ENCODE results near the gene HOXC6.
"Not testable (repeated sequence)": the region's sequence is repeated elsewhere in the genome, so short reads cannot be mapped to it uniquely, and the experiment has no call there.

HOXC6 gene

DNA sequence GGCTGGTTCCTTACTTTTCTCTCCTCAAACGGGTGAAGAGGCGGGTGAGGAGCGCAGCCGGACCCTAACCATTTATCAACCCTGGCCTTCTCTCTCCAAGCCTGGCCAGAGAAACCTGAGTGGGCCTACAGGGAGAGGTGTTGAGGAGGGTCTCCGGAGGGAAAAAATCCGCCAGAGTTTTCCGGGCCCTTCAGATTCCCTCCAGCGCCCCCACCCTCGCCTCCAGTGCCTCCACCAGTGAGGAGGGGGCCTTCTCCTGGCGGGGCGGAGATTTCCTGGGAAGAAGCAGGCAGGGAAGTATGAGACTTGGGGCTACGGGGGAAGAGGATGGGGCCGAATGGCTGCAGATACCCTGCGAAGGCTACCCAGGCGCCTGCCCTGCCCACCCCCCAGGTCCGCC, 3.2 kb downstream of the HOXC6 start:
- no peak for DNase-seq

GRCh38 chr12:54032086-54032619, 3.9 kb downstream of the HOXC6 start:
- no peak for DNase-seq

GRCh38 chr12:54032627-54033100, 4.4 kb downstream of the HOXC6 start, which contains the start of gene HOXC5:
Gene HOXC5 (plus strand): TSS chr12:54033050. CDS start chr12:54033123, 73 bp downstream.
- peak; percentile 69 for DNase-seq

DNA sequence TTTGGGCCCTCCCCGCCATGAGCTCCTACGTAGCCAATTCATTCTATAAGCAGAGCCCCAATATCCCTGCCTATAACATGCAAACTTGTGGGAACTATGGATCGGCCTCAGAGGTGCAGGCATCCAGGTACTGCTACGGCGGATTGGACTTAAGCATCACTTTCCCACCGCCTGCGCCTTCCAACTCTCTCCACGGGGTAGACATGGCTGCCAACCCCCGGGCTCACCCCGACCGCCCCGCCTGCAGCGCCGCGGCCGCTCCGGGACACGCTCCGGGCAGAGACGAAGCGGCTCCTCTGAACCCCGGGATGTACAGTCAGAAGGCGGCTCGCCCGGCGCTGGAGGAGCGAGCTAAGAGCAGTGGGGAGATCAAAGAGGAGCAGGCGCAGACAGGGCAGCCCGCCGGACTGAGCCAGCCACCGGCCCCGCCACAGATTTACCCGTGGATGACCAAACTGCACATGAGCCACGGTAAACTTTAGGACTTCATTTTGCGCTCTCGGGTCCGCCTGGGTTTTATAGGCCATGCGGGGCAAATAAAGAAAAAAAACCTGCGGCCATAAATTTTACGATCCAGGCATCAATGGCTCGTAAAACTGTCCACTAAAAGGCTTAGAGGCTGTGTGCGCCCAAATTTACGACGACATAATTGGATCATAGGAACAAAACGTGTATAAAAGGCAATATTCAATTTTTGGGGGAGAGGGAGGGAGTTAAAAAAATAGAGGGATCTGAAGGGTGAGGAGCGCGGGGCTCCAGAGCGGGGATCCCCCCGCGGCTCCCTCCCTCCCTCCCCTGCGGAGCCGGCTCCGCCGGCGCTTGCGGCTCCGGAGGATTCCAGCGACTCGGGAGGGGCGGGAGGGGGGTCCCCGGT, 5.1 kb downstream of the HOXC6 start:
- peak; percentile 7 for DNase-seq

- no peak for DNase-seq
Measured at GRCh38 chr12:54033980-54034784, 5.9 kb downstream of the HOXC6 start.

DNA sequence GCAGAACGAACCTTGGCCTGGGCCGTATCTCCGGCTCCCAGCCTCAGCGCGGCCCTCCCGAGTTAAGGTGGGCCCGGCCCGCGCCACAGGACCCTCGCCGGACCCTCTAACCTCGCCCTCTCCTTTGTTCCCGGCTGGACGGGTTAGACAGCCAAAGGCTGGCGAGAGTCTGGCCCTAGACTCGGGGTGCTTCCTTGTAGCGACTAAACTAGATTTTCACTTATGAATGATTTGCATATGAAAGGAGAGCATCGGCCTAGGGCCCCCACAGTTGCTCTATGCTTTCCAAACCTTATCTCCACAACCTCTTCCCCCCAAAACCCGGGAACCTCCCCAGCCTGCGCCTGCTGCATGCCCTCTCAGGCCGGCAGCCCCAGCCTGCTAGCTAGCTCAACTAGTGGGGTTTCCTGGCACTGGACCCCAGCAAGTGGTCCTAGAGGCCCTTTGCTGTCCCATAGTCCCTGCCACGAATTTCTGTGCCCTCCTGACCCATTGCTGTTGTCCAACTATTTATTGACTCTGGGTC, 6.6 kb downstream of the HOXC6 start:
- DNase-seq = no peak

DNA sequence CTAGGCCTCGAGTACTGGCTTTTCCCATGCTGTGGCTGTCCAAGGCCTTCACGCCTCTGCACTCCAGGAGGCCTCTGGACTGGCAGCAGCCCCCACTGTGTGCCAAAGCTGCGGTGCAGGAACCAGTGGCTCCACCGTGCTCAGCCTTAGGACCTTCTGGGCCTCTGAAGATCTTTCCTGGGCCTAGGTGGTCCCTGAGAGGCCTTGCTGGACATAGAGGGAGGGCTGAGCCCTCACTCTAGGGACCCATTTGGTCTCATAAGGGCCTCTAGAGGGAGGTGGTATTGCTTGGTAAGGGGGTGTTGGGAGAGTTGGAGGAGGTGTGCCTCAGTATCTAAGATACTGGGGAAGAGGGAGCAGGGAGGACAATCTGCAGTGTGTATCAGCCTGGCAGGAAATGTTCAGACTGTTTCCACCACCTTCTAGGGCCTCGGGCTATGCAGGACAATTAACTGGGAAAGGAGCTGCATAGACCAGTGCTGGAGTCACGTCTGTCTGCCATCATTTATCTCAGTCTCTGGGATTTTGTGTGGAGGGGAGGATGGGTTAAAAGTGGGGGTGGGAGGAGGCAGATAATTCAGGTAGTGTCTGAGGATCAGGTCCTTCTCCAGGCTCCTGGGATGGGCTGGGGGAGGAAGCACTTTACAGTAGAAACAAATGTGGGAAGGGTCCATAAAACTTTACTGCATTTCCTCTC, 7.5 kb downstream of the HOXC6 start:
- no peak for DNase-seq

GRCh38 chr12:54036620-54037359, 8.6 kb downstream of the HOXC6 start:
- no peak for DNase-seq

DNA sequence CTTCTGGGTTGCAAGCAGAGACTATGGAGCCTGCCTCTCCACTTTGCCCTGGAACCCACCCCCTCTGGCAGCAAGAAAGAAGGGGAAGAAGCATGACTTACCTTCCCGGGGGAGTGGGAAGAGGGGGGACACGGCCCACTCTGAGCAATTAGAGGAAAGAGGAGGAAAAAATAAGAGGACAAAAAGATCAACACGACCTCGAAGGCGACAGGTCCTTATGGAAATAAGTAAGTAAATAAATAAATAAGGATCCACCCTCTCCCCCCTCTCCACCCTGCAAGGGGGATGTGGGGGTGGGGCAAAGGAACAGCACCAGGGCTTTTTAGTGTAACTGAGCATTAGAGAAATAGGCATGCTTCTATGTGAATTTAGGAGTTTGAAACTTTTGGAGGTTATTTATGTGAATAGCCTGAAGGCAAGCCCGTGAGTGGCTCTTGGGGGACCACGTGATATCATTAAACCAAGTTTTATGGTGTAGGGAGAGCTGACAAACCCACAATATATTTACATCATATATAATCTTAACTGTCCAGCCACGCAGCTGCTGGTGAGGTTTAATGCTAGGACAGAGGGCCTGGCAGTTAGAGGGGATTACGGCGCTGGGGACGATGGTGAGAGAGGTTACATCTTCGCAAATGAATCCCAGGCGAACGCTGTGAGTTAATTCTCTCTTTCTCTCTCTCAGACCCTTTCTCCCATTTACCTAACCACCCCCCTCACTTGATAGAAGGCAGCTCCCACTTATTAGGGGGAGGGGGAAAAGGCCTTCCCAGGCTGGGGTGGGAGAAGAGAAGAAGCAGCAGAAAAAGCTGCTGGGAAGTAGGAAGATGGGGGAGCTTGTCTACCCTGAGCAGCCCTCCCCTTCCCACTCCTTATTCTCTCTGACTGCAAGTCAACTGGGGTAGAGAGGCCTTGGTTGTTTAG, 9.4 kb downstream of the HOXC6 start:
- DNase-seq = no peak

GRCh38 chr12:54038284-54038870, 10.1 kb downstream of the HOXC6 start:
- DNase-seq = no peak

GRCh38 chr12:54038871-54039414, 10.7 kb downstream of the HOXC6 start:
- DNase-seq = no peak

GRCh38 chr12:54039417-54040147, 11.3 kb downstream of the HOXC6 start:
- no peak for DNase-seq

GRCh38 chr12:54040148-54040494, 11.9 kb downstream of the HOXC6 start:
- no peak for DNase-seq

DNA sequence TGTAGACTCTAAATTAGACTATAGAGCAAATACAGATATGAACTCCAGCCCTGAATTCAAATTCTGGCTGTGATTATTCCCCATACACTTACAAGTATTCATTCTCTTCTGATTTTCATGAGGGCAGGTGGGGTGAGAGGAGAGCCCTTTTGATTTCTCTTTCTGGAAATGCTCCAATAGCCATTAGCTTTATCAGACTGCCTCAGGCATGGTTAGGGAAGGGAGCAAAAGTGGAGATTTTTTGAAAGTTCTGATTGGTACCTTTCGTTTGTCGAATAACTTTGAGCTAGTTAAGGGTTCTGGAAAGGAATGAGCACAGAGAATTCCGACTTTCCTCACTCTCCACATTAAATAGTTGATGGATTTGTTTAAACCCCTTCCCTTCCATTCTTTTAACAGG, 12.4 kb downstream of the HOXC6 start:
- no peak for DNase-seq

- DNase-seq = no peak
Measured at GRCh38 chr12:54041097-54041690, 13.0 kb downstream of the HOXC6 start.

- not testable (repeated sequence) for DNase-seq
Measured at GRCh38 chr12:54042033-54042432, 13.8 kb downstream of the HOXC6 start.

DNA sequence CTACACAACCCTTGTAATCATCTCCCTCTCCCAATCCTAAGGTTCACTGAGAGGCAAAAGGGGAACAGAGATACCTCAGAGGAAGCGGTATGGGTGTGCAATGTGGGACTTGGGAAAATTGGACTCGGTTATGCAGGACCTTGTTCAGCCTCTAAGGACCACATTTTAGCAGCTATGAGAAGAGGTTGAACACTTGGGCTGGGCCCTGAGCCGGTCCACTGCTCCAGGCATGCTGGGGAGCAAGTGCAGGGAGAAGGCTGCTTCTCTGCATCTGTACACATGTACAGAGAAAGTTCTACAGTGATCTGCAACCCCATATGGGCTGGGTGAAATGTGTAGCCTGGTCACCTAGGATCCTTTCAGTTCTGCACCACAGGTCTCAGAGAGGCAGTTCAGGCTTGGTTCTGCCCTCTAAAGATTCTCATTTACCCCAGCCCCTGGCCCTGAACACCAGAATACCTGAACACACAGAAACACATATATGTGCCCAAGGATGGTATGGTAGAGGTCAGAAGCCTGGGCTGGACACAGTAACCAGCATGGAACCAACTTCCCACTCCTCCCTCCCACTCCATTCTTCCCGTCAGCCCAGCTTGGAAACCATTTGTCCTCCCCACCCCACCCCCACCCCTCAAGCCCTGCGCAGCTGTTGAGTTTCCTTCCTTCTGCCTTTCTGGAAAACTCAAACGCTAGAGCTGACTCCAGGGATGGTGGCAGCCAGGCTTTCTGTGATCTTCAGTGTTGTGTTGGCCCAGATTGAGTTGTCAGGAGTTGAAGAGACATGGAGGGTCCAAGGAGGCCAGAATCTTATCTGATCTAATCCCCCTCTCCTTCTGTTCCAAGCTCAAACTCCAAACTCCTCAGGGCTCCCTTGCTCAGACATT, 15.0 kb downstream of the HOXC6 start:
- DNase-seq = no peak
